ENCODE data around the gene RAN.

DNA sequence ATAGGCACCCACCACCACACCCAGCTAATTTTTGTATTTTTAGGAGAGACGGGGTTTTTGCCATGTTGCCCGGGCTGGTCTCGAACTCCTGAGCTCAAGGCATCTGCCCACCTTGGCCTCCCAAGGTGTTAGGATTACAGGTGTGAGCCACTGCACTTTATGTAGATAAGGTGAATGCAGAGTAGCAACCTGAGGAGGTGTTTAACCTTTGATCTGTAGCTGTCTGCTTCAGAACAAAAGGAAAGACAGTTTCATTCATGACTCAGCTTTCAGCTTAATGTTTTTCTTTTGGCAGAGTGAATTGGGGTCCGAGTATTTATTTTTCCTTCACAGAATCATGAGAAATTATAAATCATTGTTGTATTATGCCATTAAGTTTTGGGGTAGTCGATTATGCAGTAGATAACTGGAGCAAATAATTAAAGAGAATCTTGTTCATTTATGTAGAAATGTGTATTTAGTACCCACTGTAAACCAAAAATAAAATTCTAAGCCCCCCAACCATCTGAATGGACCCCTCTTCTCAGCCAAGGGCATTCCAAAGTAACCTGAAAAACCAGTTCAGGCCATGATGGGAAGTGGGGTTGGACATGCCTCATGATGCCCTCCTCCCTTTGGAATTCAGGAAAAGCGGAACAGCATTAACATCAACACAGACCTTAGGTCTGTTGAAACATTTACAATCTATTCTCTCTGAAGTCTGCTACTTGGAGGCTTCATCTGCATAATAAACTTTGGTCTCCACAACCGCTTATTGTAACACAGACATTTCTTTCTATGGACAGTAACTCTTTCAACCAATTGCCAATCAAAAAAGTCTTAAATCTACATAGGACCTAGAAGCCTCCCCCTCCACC lies 22.1 kb upstream of the RAN start:
- TF ChIP-seq POLR2A (IDR thresholded peaks at IDR 0.05; ENCODE audit: low read length), result no peak
- no peak for TF ChIP-seq GATA1 (IDR thresholded peaks at IDR 0.05; ENCODE audit: low read depth, low read length)
